ENCODE measurements around the gene JADE3.
"Not testable (repeated sequence)": the region's sequence is repeated elsewhere in the genome, so short reads cannot be mapped to it uniquely, and the experiment has no call there.

JADE3 gene

GRCh38 chrX:46929439-46930261, 17.4 kb downstream of the JADE3 start:
- in situ Hi-C loops (cut with MboI; ENCODE audit: low sequenced_read_pairs) = no loop called here

GRCh38 chrX:46935295-46935694, 23.1 kb downstream of the JADE3 start:
- in situ Hi-C loops (cut with MboI; ENCODE audit: low sequenced_read_pairs) = no loop called here

GRCh38 chrX:46938589-46938988, 26.4 kb downstream of the JADE3 start:
- in situ Hi-C loops (cut with MboI; ENCODE audit: low sequenced_read_pairs) = no loop called here

- in situ Hi-C loops (cut with MboI; ENCODE audit: low sequenced_read_pairs) = no loop called here
Observed at GRCh38 chrX:46941341-46941740, 29.1 kb downstream of the JADE3 start.

- in situ Hi-C loops (cut with MboI; ENCODE audit: low sequenced_read_pairs) = no loop called here
Observed at GRCh38 chrX:46953137-46953527, 40.9 kb downstream of the JADE3 start.

- in situ Hi-C loops (cut with MboI; ENCODE audit: low sequenced_read_pairs) = no loop called here
Observed at GRCh38 chrX:46953597-46953996, 41.4 kb downstream of the JADE3 start.

- in situ Hi-C loops (cut with MboI; ENCODE audit: low sequenced_read_pairs) = no loop called here
Observed at GRCh38 chrX:46954716-46955115, 42.5 kb downstream of the JADE3 start.

- in situ Hi-C loops (cut with MboI; ENCODE audit: low sequenced_read_pairs) = not testable (repeated sequence)
Observed at GRCh38 chrX:46956589-46956988, 44.4 kb downstream of the JADE3 start.

- in situ Hi-C loops (cut with MboI; ENCODE audit: low sequenced_read_pairs) = no loop called here
Observed at GRCh38 chrX:46957297-46957696, 45.1 kb downstream of the JADE3 start.

GRCh38 chrX:46959101-46959500, 46.9 kb downstream of the JADE3 start:
- in situ Hi-C loops (cut with MboI; ENCODE audit: low sequenced_read_pairs) = no loop called here

- in situ Hi-C loops (cut with MboI; ENCODE audit: low sequenced_read_pairs) = no loop called here
Observed at GRCh38 chrX:46959985-46960700, 47.9 kb downstream of the JADE3 start.

GRCh38 chrX:46961097-46961496, 48.9 kb downstream of the JADE3 start:
- in situ Hi-C loops (cut with MboI; ENCODE audit: low sequenced_read_pairs) = no loop called here

- in situ Hi-C loops (cut with MboI; ENCODE audit: low sequenced_read_pairs) = no loop called here
Observed at GRCh38 chrX:46961574-46962283, 49.5 kb downstream of the JADE3 start.

- in situ Hi-C loops (cut with MboI; ENCODE audit: low sequenced_read_pairs) = no loop called here
Observed at GRCh38 chrX:46965125-46965758, 53.0 kb downstream of the JADE3 start.

- in situ Hi-C loops (cut with MboI; ENCODE audit: low sequenced_read_pairs) = no loop called here
Observed at GRCh38 chrX:46967547-46967946, 55.3 kb downstream of the JADE3 start.

GRCh38 chrX:46977046-46977445, 64.8 kb downstream of the JADE3 start:
- in situ Hi-C loops (cut with MboI; ENCODE audit: low sequenced_read_pairs) = not testable (repeated sequence)

- in situ Hi-C loops (cut with MboI; ENCODE audit: low sequenced_read_pairs) = no loop called here
Observed at GRCh38 chrX:46978341-46979291, 66.4 kb downstream of the JADE3 start.

- in situ Hi-C loops (cut with MboI; ENCODE audit: low sequenced_read_pairs) = no loop called here
Observed at GRCh38 chrX:46984705-46985104, 72.5 kb downstream of the JADE3 start.

- in situ Hi-C loops (cut with MboI; ENCODE audit: low sequenced_read_pairs) = no loop called here
Observed at GRCh38 chrX:46989548-46989947, 77.3 kb downstream of the JADE3 start.

GRCh38 chrX:46991664-46992063, 79.4 kb downstream of the JADE3 start:
- in situ Hi-C loops (cut with MboI; ENCODE audit: low sequenced_read_pairs) = no loop called here
